Measurements from ENCODE around the gene SOX15.

Gene SOX15

GRCh38 chr17:7556627-7557026 is 33.3 kb downstream of the SOX15 start:
- no peak for DNase-seq

GRCh38 chr17:7555320-7555948 is 34.5 kb downstream of the SOX15 start:
- no peak for DNase-seq

GRCh38 chr17:7553356-7553755 is 36.5 kb downstream of the SOX15 start:
- no peak for DNase-seq

- DNase-seq = no peak
Observed at GRCh38 chr17:7552621-7553051, 37.3 kb downstream of the SOX15 start.

GRCh38 chr17:7551396-7551795 is 38.5 kb downstream of the SOX15 start:
- DNase-seq = no peak

- DNase-seq = no peak
Observed at GRCh38 chr17:7550344-7550743, 39.5 kb downstream of the SOX15 start.

GRCh38 chr17:7549401-7550055 is 40.4 kb downstream of the SOX15 start:
- DNase-seq = no peak

- no peak for DNase-seq
Observed at GRCh38 chr17:7548585-7549400, 41.1 kb downstream of the SOX15 start, which contains the start of gene TNFSF12. TNFSF12 (plus strand) TSS chr17:7549058; CDS start chr17:7549154, 96 bp downstream.

GRCh38 chr17:7544911-7545310 is 45.0 kb downstream of the SOX15 start:
- DNase-seq = no peak

GRCh38 chr17:7541074-7541621 is 48.7 kb downstream of the SOX15 start:
- no peak for DNase-seq

GRCh38 chr17:7538891-7539545 is 50.9 kb downstream of the SOX15 start:
- no peak for DNase-seq
